Effector memory CD4-positive, alpha-beta T cell (primary cell): ENCODE measurements around the gene G0S2.

Experiments used
- DNase-seq, 3 donors: peaks; one replicate each; pipeline ENCODE4 v3.0.0-alpha.2; 2020
- H3K27ac ChIP-seq: 2 replicates; pipeline ENCODE4 v1.7.0; 2013; ENCODE audit warnings: mild to moderate bottlenecking, low read length, moderate library complexity; ENCODE audit not compliant: insufficient read depth, poor library complexity, severe bottlenecking
- H3K27me3 ChIP-seq: replicated peaks from 2 replicates; pipeline ENCODE4 v1.7.0; 2013; ENCODE audit warnings: mild to moderate bottlenecking, low read length; ENCODE audit not compliant: insufficient read depth, control insufficient read depth, poor library complexity, severe bottlenecking
- H3K36me3 ChIP-seq: 2 replicates; pipeline ENCODE4 v1.7.0; 2013; ENCODE audit warnings: mild to moderate bottlenecking, low read length, moderate library complexity; ENCODE audit not compliant: control insufficient read depth, insufficient read depth
- H3K4me1 ChIP-seq: 2 replicates; pipeline ENCODE4 v1.7.0; 2013; ENCODE audit warnings: low read length, mild to moderate bottlenecking; ENCODE audit not compliant: control insufficient read depth, insufficient read depth, poor library complexity, severe bottlenecking
- H3K4me3 ChIP-seq: 2 replicates; pipeline ENCODE4 v1.7.0; 2013; ENCODE audit warnings: low read length, low read depth, mild to moderate bottlenecking; ENCODE audit not compliant: insufficient read depth, poor library complexity, severe bottlenecking
- H3K9me3 ChIP-seq: 2 replicates; pipeline ENCODE4 v1.7.0; 2013; ENCODE audit warnings: mild to moderate bottlenecking, low read length, moderate library complexity; ENCODE audit not compliant: control insufficient read depth

The G0S2 gene

GRCh38 chr1:209633335-209633997 is 41.7 kb upstream of the G0S2 start:
- Histone ChIP-seq H3K9me3 (no peaks in the 10 kb centered on the region), H3K4me1 (no peaks in the 10 kb centered on the region), H3K36me3 (no peaks in the 10 kb centered on the region), H3K27ac (no peak overlapping the region), H3K27me3 (no peaks in the 10 kb centered on the region), H3K4me3 (no peak overlapping the region)
- DNase-seq: no peak

- Histone ChIP-seq H3K9me3 (no peaks in the 10 kb centered on the region), H3K36me3 (no peaks in the 10 kb centered on the region), H3K27ac (no peak overlapping the region), H3K27me3 (no peaks in the 10 kb centered on the region), H3K4me1 (no peaks in the 10 kb centered on the region), H3K4me3 (no peak overlapping the region)
- DNase-seq: no peak
Measured at GRCh38 chr1:209634005-209634737, 41.0 kb upstream of the G0S2 start.

- Histone ChIP-seq H3K4me3 (no peak overlapping the region), H3K36me3 (no peaks in the 10 kb centered on the region), H3K4me1 (no peaks in the 10 kb centered on the region), H3K9me3 (no peaks in the 10 kb centered on the region), H3K27ac (no peak overlapping the region), H3K27me3 (no peaks in the 10 kb centered on the region)
- no peak for DNase-seq
Measured at GRCh38 chr1:209635850-209636249, 39.4 kb upstream of the G0S2 start.

- Histone ChIP-seq H3K36me3 (no peaks in the 10 kb centered on the region), H3K27ac (no peak overlapping the region), H3K4me3 (no peak overlapping the region), H3K4me1 (no peaks in the 10 kb centered on the region), H3K27me3 (no peaks in the 10 kb centered on the region), H3K9me3 (no peaks in the 10 kb centered on the region)
- DNase-seq: no peak
Measured at GRCh38 chr1:209641832-209642172, 33.4 kb upstream of the G0S2 start.

GRCh38 chr1:209642816-209643215 is 32.4 kb upstream of the G0S2 start:
- H3K9me3 ChIP-seq: no peaks in the 10 kb centered on the region
- no peak for DNase-seq
- H3K27me3 ChIP-seq: no peaks in the 10 kb centered on the region
- no peak overlapping the region for H3K27ac ChIP-seq
- H3K4me3 ChIP-seq: no peak overlapping the region
- H3K36me3 ChIP-seq: no peaks in the 10 kb centered on the region
- no peaks in the 10 kb centered on the region for H3K4me1 ChIP-seq

GRCh38 chr1:209643285-209644020 is 31.8 kb upstream of the G0S2 start:
- no peaks in the 10 kb centered on the region for H3K9me3 ChIP-seq
- H3K4me3 ChIP-seq: no peak overlapping the region
- no peaks in the 10 kb centered on the region for H3K36me3 ChIP-seq
- no peak for DNase-seq
- H3K4me1 ChIP-seq: no peaks in the 10 kb centered on the region
- no peak overlapping the region for H3K27ac ChIP-seq
- no peaks in the 10 kb centered on the region for H3K27me3 ChIP-seq

GRCh38 chr1:209645574-209646452 is 29.4 kb upstream of the G0S2 start:
- H3K36me3 ChIP-seq: no peaks in the 10 kb centered on the region

GRCh38 chr1:209646558-209646957 is 28.7 kb upstream of the G0S2 start:
- H3K4me1 ChIP-seq: peaks cover 11% of the 10 kb centered on the region
- H3K36me3 ChIP-seq: no peaks in the 10 kb centered on the region
- H3K4me3 ChIP-seq: no peak overlapping the region
- no peak overlapping the region for H3K27ac ChIP-seq
- no peak for DNase-seq
- H3K9me3 ChIP-seq: no peaks in the 10 kb centered on the region
- H3K27me3 ChIP-seq: no peaks in the 10 kb centered on the region

More at GRCh38 chr1:209645574-209646452, 29.4 kb upstream of the G0S2 start:
- H3K4me1 ChIP-seq: peaks cover 6% of the 10 kb centered on the region
- H3K27me3 ChIP-seq: no peaks in the 10 kb centered on the region
- no peak overlapping the region for H3K27ac ChIP-seq
- no peak overlapping the region for H3K4me3 ChIP-seq
- no peaks in the 10 kb centered on the region for H3K9me3 ChIP-seq
- DNase-seq: no peak

- H3K36me3 ChIP-seq: no peaks in the 10 kb centered on the region
- H3K27ac ChIP-seq: no peak overlapping the region
- peaks cover 11% of the 10 kb centered on the region for H3K4me1 ChIP-seq
- no peak for DNase-seq
- no peak overlapping the region for H3K4me3 ChIP-seq
- H3K9me3 ChIP-seq: no peaks in the 10 kb centered on the region
- H3K27me3 ChIP-seq: no peaks in the 10 kb centered on the region
Measured at GRCh38 chr1:209647156-209647555, 28.1 kb upstream of the G0S2 start.
